Measurements from ENCODE around the gene AUTS2. TPM values are rescaled to one million over a fixed set of nuclear protein-coding genes. Genes with fewer than 3 reads are reported as not detected.

AUTS2 gene
- polyA plus RNA-seq, 1 donor (not counting 4 experiments of a cell fraction or from before 2014, with no cell fraction given): 4.7 TPM

- FAIRE-seq (no peak), DNase-seq (ENCODE audit: low read depth, low spot score) (no peak)
- TF ChIP-seq CTCF (optimal IDR thresholded peaks at IDR 0.05 in 1 of 3, IDR thresholded peaks at IDR 0.05 in 1 of 3, conservative IDR thresholded peaks at IDR 0.05 in 1 of 3; ENCODE audit: extremely low read depth in 1 of 3, insufficient read depth in 2 of 3, low read length in 3 of 3) (no peak), EZH2 (IDR thresholded peaks at IDR 0.05; ENCODE audit: low read length) (no peak)
- Histone ChIP-seq H3K9ac (ENCODE audit: control insufficient read depth, extremely low read depth, insufficient read depth, low read length) (no peak overlapping the region), H3K4me3 (ENCODE audit: control insufficient read depth in 2 of 3, extremely low read depth in 1 of 3, insufficient read depth in 2 of 3, low read depth in 1 of 3, low read length in 3 of 3) (no peak overlapping the region), H3K9me3 (ENCODE audit: control insufficient read depth, low read depth, low read length) (no peaks in the 10 kb centered on the region), H3K4me2 (ENCODE audit: control insufficient read depth, extremely low read depth, insufficient read depth, low read depth, low read length) (no peak overlapping the region), H2AFZ (ENCODE audit: control insufficient read depth, low read length) (no peak overlapping the region), H3K27me3 (ENCODE audit: control insufficient read depth, extremely low read depth, insufficient read depth, low read length) (no peaks in the 10 kb centered on the region), H4K20me1 (ENCODE audit: control insufficient read depth, extremely low read depth, insufficient read depth, low read length) (no peaks in the 10 kb centered on the region), H3K36me3 (ENCODE audit: control insufficient read depth in 2 of 2, extremely low read depth in 1 of 2, insufficient read depth in 2 of 2, low read length in 2 of 2) (no peaks in the 10 kb centered on the region), H3K79me2 (ENCODE audit: control insufficient read depth, insufficient read depth, low read length) (no peaks in the 10 kb centered on the region), H3K4me1 (ENCODE audit: control insufficient read depth, extremely low read depth, insufficient read depth, low read length) (no peaks in the 10 kb centered on the region), H3K9me1 (ENCODE audit: control insufficient read depth, extremely low read depth, insufficient read depth, low read length) (no peaks in the 10 kb centered on the region), H3K27ac (ENCODE audit: control insufficient read depth, insufficient read depth, low read length) (no peak overlapping the region)
- dilution Hi-C loops (cut with MboI; ENCODE audit: extremely low pct_ligation_motif_present, low sequenced_read_pairs): no loop called here
Measured at GRCh38 chr7:70237831-70238575, 639.7 kb downstream of the AUTS2 start.

GRCh38 chr7:70239918-70240317 lies 641.6 kb downstream of the AUTS2 start:
- Histone ChIP-seq H3K9me3 (ENCODE audit: control insufficient read depth, low read depth, low read length) (no peaks in the 10 kb centered on the region), H3K79me2 (ENCODE audit: control insufficient read depth, insufficient read depth, low read length) (no peaks in the 10 kb centered on the region), H3K9me1 (ENCODE audit: control insufficient read depth, extremely low read depth, insufficient read depth, low read length) (no peaks in the 10 kb centered on the region), H3K36me3 (ENCODE audit: control insufficient read depth in 2 of 2, extremely low read depth in 1 of 2, insufficient read depth in 2 of 2, low read length in 2 of 2) (no peaks in the 10 kb centered on the region), H3K4me2 (ENCODE audit: control insufficient read depth, extremely low read depth, insufficient read depth, low read depth, low read length) (no peak overlapping the region), H3K27ac (ENCODE audit: control insufficient read depth, insufficient read depth, low read length) (no peak overlapping the region), H3K4me1 (ENCODE audit: control insufficient read depth, extremely low read depth, insufficient read depth, low read length) (no peaks in the 10 kb centered on the region), H3K4me3 (ENCODE audit: control insufficient read depth in 2 of 3, extremely low read depth in 1 of 3, insufficient read depth in 2 of 3, low read depth in 1 of 3, low read length in 3 of 3) (no peak overlapping the region), H3K9ac (ENCODE audit: control insufficient read depth, extremely low read depth, insufficient read depth, low read length) (no peak overlapping the region), H3K27me3 (ENCODE audit: control insufficient read depth, extremely low read depth, insufficient read depth, low read length) (no peaks in the 10 kb centered on the region), H2AFZ (ENCODE audit: control insufficient read depth, low read length) (no peak overlapping the region), H4K20me1 (ENCODE audit: control insufficient read depth, extremely low read depth, insufficient read depth, low read length) (no peaks in the 10 kb centered on the region)
- dilution Hi-C loops (cut with MboI; ENCODE audit: extremely low pct_ligation_motif_present, low sequenced_read_pairs): no loop called here
- TF ChIP-seq EZH2 (IDR thresholded peaks at IDR 0.05; ENCODE audit: low read length) (no peak), CTCF (optimal IDR thresholded peaks at IDR 0.05 in 1 of 3, IDR thresholded peaks at IDR 0.05 in 1 of 3, conservative IDR thresholded peaks at IDR 0.05 in 1 of 3; ENCODE audit: extremely low read depth in 1 of 3, insufficient read depth in 2 of 3, low read length in 3 of 3) (no peak)
- FAIRE-seq (no peak), DNase-seq (ENCODE audit: low read depth, low spot score) (no peak)
